GM23338 (cell line): ENCODE measurements around the gene OR2S2. TPM values are rescaled to one million over a fixed set of nuclear protein-coding genes. Genes with fewer than 3 reads are reported as not detected.

ENCODE experiments used
- ATAC-seq: fragments of 200-7000 bp; cut with Tn5 transposase; 3 replicates; pipeline ENCODE4 v1.9.1; 2020
- DNase-seq: peaks from one replicate; pipeline ENCODE4 v3.0.0-alpha.2; 2015; ENCODE audit warnings: low spot score
- H2AFZ ChIP-seq: fragments of 200-600 bp; sonication (generic); 2 replicates; pipeline ENCODE4 v1.8.0; 2016; ENCODE audit warnings: antibody characterized with exemption, mild to moderate bottlenecking, moderate library complexity
- H3F3A ChIP-seq: fragments of 200-600 bp; sonication (generic); replicated peaks from 2 replicates; pipeline ENCODE4 v1.8.0; 2017; ENCODE audit warnings: antibody characterized with exemption, mixed run types, low read depth
- H3K27ac ChIP-seq: fragments of 200-600 bp; sonication (generic); 2 replicates; pipeline ENCODE4 v1.6.1; 2016; ENCODE audit warnings: low read depth
- H3K27me3 ChIP-seq: fragments of 200-600 bp; sonication (generic); 2 replicates; pipeline ENCODE4 v1.8.0; 2016; ENCODE audit warnings: mild to moderate bottlenecking, mixed run types, moderate library complexity; ENCODE audit not compliant: insufficient read depth
- H3K36me3 ChIP-seq: fragments of 200-600 bp; sonication (generic); 2 replicates; pipeline ENCODE4 v1.8.0; 2016; ENCODE audit warnings: mild to moderate bottlenecking; ENCODE audit not compliant: insufficient read depth
- H3K4me1 ChIP-seq: fragments of 200-600 bp; sonication (generic); 2 replicates; pipeline ENCODE4 v1.8.0; 2016; ENCODE audit warnings: mild to moderate bottlenecking, moderate library complexity; ENCODE audit not compliant: insufficient read depth
- H3K4me2 ChIP-seq: fragments of 200-600 bp; sonication (generic); 2 replicates; pipeline ENCODE4 v1.7.1; 2017; ENCODE audit warnings: mixed run types
- H3K4me3 ChIP-seq: fragments of 200-600 bp; sonication (generic); 2 replicates; pipeline ENCODE4 v1.6.1; 2016; ENCODE audit warnings: mixed run types
- H3K79me2 ChIP-seq: fragments of 200-600 bp; sonication (generic); replicated peaks from 2 replicates; pipeline ENCODE4 v1.8.0; 2017; ENCODE audit warnings: mild to moderate bottlenecking; ENCODE audit not compliant: insufficient read depth
- H3K9me2 ChIP-seq: fragments of 200-600 bp; sonication (generic); 2 replicates; pipeline ENCODE4 v1.8.0; 2017; ENCODE audit not compliant: insufficient read depth
- H4K20me1 ChIP-seq: fragments of 200-600 bp; sonication (generic); replicated peaks from 2 replicates; pipeline ENCODE4 v1.8.0; 2017; ENCODE audit warnings: mild to moderate bottlenecking; ENCODE audit not compliant: insufficient read depth
- H3K27ac Mint-ChIP-seq: 2 replicates; pipeline ENCODE4 v1.8.0; 2020; ENCODE audit warnings: inconsistent platforms, mild to moderate bottlenecking, moderate library complexity, mixed read lengths
- H3K27me3 Mint-ChIP-seq: 3 replicates; pipeline ENCODE4 v1.8.0; 2022; ENCODE audit warnings: low read depth, mild to moderate bottlenecking, moderate library complexity, mixed read lengths, inconsistent platforms; ENCODE audit not compliant: insufficient read depth, poor library complexity
- H3K36me3 Mint-ChIP-seq: 3 replicates; pipeline ENCODE4 v1.8.0; 2021; ENCODE audit warnings: low read depth, mild to moderate bottlenecking, inconsistent platforms, moderate library complexity, mixed read lengths
- H3K4me1 Mint-ChIP-seq: 3 replicates; pipeline ENCODE4 v1.8.0; 2020; ENCODE audit warnings: mild to moderate bottlenecking, inconsistent platforms, mixed read lengths
- H3K4me3 Mint-ChIP-seq: 3 replicates; pipeline ENCODE4 v1.8.0; 2021; ENCODE audit warnings: moderate library complexity, mild to moderate bottlenecking, inconsistent platforms, mixed read lengths
- H3K9me3 Mint-ChIP-seq: 3 replicates; pipeline ENCODE4 v1.8.0; 2020; ENCODE audit warnings: moderate library complexity, mild to moderate bottlenecking, inconsistent platforms, mixed read lengths
- EZH2phosphoT487 ChIP-seq: fragments of 200-600 bp; sonication (generic); IDR thresholded peaks from one replicate; pipeline ENCODE4 v1.8.1; 2018; ENCODE audit warnings: antibody characterized with exemption; ENCODE audit not compliant: unreplicated experiment
- POLR2AphosphoS5 ChIP-seq: IDR thresholded peaks from 2 replicates; pipeline ENCODE4 v1.6.1; 2016; ENCODE audit warnings: antibody characterized with exemption, low read depth
- STAT1 ChIP-seq: IDR thresholded peaks from one replicate; pipeline ENCODE4 v1.6.1; 2016; ENCODE audit warnings: antibody characterized with exemption; ENCODE audit not compliant: unreplicated experiment
- ZNF114 ChIP-seq: fragments of 250-450 bp; sonication (Bioruptor Pico); IDR thresholded peaks from 2 replicates; pipeline ENCODE4 v1.5.0; 2020; ENCODE audit warnings: mild to moderate bottlenecking, moderate library complexity
- polyA plus RNA-seq: library from polyadenylated mRNA; unstranded; fragments of >200 nt; fragmentation: Nextera tagmentation; extraction: Ambion mirVana; gene quantifications from 2 replicates; pipeline ENCODE4 v1.2.1, GENCODE V29; 2016
- total RNA-seq: library from RNA; depleted of rRNA; stranded (reverse); fragments of >200 nt; shearing (Covaris generic); gene quantifications from 2 replicates; pipeline ENCODE4 v1.2.3, GENCODE V29; 2014
- TF ChIP-seq, protein P1 (sequence below): IDR thresholded peaks from 2 replicates; pipeline ENCODE4 v1.6.1; 2016; ENCODE audit warnings: antibody characterized with exemption
- TF ChIP-seq, protein P2 (sequence below): IDR thresholded peaks from one replicate; pipeline ENCODE4 v1.6.1; 2018; ENCODE audit warnings: antibody characterized with exemption; ENCODE audit not compliant: unreplicated experiment
- TF ChIP-seq, protein P3 (sequence below), 2 experiments: fragments of 200-600 bp in 1 of 2; sonication (generic) in 1 of 2; conservative IDR thresholded peaks; 2 replicates each; pipeline versions ENCODE4 v1.5.1 to v1.6.1; 2016 to 2017; ENCODE audit warnings: antibody characterized with exemption in 2 of 2, low read depth in 2 of 2, mild to moderate bottlenecking in 2 of 2, moderate library complexity in 1 of 2

The OR2S2 gene
- total and polyA plus RNA-seq, 2 experiments from 2014 or later, result not detected

DNA sequence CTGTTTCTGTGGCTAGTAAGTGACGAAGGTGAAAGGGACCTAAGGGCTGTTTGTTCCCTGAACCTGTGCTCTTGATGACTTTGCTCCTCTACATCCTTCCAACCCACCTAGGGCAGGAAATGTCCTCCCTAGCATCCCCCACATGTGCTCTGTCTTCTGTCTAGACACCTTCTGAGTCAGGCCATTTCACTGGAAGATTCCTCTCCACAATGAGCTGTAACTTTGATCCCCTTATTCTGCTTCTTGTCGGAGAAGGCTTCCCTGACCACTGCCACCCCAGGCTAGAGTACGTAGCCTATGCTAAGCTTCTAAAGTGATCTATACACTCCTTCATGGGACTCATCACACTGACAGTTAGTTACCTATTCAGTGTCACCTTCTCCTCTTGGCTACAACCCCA lies 27.0 kb downstream of the OR2S2 start:
- H3K4me3 Mint-ChIP-seq, result no peak overlapping the region
- H3K4me1 Mint-ChIP-seq, result no peaks in the 10 kb centered on the region
- Histone ChIP-seq H3K27me3 (no peaks in the 10 kb centered on the region), H3K4me3 (no peak overlapping the region), H3K4me2 (no peak overlapping the region), H3K9me2 (no peaks in the 10 kb centered on the region), H3F3A (no peaks in the 10 kb centered on the region), H4K20me1 (no peaks in the 10 kb centered on the region), H3K4me1 (no peaks in the 10 kb centered on the region), H3K36me3 (no peaks in the 10 kb centered on the region), H3K79me2 (no peaks in the 10 kb centered on the region), H3K27ac (no peak overlapping the region), H2AFZ (no peak overlapping the region)
- peaks cover 4% of the 10 kb centered on the region for H3K27me3 Mint-ChIP-seq
- H3K27ac Mint-ChIP-seq, result no peak overlapping the region
- no peak for DNase-seq
- no peaks in the 10 kb centered on the region for H3K36me3 Mint-ChIP-seq
- no peaks in the 10 kb centered on the region; the same call in 2 of the 3 replicates for H3K9me3 Mint-ChIP-seq
- TF ChIP-seq ZNF114 (CRISPR knock-in tag) (no peak), EZH2phosphoT487 (no peak), POLR2AphosphoS5 (no peak), STAT1 (no peak)
- TF ChIP-seq, protein P1, sequence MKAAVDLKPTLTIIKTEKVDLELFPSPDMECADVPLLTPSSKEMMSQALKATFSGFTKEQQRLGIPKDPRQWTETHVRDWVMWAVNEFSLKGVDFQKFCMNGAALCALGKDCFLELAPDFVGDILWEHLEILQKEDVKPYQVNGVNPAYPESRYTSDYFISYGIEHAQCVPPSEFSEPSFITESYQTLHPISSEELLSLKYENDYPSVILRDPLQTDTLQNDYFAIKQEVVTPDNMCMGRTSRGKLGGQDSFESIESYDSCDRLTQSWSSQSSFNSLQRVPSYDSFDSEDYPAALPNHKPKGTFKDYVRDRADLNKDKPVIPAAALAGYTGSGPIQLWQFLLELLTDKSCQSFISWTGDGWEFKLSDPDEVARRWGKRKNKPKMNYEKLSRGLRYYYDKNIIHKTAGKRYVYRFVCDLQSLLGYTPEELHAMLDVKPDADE, result no peak
- TF ChIP-seq, protein P2, sequence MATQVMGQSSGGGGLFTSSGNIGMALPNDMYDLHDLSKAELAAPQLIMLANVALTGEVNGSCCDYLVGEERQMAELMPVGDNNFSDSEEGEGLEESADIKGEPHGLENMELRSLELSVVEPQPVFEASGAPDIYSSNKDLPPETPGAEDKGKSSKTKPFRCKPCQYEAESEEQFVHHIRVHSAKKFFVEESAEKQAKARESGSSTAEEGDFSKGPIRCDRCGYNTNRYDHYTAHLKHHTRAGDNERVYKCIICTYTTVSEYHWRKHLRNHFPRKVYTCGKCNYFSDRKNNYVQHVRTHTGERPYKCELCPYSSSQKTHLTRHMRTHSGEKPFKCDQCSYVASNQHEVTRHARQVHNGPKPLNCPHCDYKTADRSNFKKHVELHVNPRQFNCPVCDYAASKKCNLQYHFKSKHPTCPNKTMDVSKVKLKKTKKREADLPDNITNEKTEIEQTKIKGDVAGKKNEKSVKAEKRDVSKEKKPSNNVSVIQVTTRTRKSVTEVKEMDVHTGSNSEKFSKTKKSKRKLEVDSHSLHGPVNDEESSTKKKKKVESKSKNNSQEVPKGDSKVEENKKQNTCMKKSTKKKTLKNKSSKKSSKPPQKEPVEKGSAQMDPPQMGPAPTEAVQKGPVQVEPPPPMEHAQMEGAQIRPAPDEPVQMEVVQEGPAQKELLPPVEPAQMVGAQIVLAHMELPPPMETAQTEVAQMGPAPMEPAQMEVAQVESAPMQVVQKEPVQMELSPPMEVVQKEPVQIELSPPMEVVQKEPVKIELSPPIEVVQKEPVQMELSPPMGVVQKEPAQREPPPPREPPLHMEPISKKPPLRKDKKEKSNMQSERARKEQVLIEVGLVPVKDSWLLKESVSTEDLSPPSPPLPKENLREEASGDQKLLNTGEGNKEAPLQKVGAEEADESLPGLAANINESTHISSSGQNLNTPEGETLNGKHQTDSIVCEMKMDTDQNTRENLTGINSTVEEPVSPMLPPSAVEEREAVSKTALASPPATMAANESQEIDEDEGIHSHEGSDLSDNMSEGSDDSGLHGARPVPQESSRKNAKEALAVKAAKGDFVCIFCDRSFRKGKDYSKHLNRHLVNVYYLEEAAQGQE, result no peak
- TF ChIP-seq, protein P3, sequence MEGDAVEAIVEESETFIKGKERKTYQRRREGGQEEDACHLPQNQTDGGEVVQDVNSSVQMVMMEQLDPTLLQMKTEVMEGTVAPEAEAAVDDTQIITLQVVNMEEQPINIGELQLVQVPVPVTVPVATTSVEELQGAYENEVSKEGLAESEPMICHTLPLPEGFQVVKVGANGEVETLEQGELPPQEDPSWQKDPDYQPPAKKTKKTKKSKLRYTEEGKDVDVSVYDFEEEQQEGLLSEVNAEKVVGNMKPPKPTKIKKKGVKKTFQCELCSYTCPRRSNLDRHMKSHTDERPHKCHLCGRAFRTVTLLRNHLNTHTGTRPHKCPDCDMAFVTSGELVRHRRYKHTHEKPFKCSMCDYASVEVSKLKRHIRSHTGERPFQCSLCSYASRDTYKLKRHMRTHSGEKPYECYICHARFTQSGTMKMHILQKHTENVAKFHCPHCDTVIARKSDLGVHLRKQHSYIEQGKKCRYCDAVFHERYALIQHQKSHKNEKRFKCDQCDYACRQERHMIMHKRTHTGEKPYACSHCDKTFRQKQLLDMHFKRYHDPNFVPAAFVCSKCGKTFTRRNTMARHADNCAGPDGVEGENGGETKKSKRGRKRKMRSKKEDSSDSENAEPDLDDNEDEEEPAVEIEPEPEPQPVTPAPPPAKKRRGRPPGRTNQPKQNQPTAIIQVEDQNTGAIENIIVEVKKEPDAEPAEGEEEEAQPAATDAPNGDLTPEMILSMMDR (conservative IDR thresholded peaks at IDR 0.05; ENCODE audit: low read depth in 2 of 2), result no peak
- ATAC-seq, result no peak

DNA sequence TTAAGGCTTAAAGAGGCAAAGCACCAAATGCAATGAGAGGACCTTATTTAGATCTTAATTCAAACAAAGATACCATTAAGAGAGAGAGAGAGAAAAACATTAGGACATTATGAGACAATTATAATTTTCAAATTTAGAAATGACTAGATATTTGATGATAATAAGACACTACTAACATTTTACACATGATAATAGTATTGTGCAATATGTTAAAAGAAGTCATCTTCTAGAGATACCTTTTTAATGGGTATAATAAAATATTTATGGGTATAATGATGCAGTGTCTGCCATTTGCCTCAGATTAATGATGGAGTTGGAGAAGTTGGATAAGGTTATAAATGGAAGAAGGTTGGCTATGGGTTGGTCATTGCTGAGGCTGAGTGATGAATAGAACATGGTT lies 27.4 kb downstream of the OR2S2 start:
- no peak for TF ChIP-seq STAT1
- Mint-ChIP-seq H3K36me3 (no peaks in the 10 kb centered on the region), H3K4me3 (no peak overlapping the region), H3K27me3 (peaks cover 4% of the 10 kb centered on the region), H3K9me3 (no peaks in the 10 kb centered on the region; the same call in 2 of the 3 replicates), H3K4me1 (no peaks in the 10 kb centered on the region), H3K27ac (no peak overlapping the region)
- ATAC-seq (no peak), DNase-seq (no peak)
- H3K4me3 ChIP-seq, result no peak overlapping the region
- H3K79me2 ChIP-seq, result no peaks in the 10 kb centered on the region
- no peak overlapping the region for H3K27ac ChIP-seq
- no peaks in the 10 kb centered on the region for H3K9me2 ChIP-seq
- no peak overlapping the region for H3K4me2 ChIP-seq
- H4K20me1 ChIP-seq, result no peaks in the 10 kb centered on the region
- H3K4me1 ChIP-seq, result no peaks in the 10 kb centered on the region
- H2AFZ ChIP-seq, result no peak overlapping the region
- no peaks in the 10 kb centered on the region for H3F3A ChIP-seq
- no peaks in the 10 kb centered on the region for H3K27me3 ChIP-seq
- H3K36me3 ChIP-seq, result no peaks in the 10 kb centered on the region
